NCI-H510A (cell line): ENCODE results near the gene OGN.

Experiments used
- DNase-seq: peaks from one replicate; lab custom pipeline; 2025; lab: John Stamatoyannopoulos, UW

Gene OGN

DNA sequence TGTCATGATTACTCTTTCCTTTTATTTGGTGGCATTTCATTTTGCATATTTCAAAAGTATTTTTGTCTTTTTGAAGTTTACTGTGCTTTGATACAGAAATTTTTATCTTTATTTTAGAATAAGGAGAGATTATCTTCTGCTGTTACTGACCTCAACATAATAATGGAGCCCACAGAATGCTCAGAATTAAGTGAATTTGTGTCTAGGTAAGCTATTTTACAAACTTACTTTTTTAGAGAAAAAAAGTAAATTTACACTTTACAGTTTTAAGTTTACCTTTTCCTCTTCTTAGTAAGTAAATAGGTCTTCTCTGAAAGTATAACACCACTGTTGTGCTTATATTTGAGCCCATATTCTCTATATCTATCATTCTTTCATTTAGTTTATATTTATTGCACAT lies 58.8 kb downstream of the OGN start:
- DNase-seq: no peak

DNA sequence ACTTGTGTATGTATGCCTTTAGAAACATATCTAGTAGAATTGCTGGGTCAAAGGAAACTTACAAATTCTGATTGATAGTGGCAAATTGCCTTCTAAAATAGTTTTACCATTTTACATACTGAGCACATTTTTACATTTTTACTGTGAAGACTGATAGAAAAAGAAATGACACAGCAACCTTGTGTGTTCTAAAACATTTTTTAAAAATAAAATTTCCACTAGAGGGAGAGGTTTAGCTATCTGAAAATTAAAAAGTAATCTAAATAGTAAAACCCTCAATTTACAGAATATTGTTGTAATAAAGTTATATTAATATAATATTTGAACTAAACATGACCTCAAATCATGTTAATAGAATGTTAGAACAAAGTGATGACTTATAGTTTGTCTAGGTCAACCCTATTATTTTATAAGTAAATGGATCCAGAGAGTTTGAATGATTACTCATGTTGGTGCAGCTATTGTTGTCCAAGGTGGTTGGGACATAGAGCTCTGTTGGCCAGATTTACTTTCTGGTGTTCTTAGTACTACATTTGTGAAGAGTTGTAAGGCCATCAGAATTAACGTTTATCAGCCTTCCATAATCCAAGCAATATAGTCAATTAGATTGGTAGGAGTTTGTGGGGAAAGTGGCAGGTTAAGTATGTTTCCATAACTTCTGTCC lies 61.4 kb downstream of the OGN start:
- no peak for DNase-seq

DNA sequence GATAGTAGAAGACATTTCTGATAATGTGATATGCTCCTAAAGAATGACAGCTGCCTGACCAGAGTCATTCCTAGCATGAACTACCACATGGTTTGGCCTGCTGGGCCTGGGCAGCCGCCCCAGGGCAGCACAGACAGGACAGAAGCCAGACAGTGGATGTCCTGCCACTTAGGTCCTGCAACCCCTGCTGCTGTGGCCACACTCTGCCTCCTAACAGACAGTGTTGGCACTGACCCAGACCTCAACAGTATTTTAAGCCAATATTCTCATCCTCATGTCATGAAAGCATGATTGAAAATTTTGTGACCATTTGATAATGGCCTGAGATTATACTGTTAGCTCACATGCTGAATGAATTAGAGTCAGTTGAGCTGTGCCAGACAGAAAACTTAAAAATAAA lies 62.8 kb downstream of the OGN start:
- DNase-seq: no peak

DNA sequence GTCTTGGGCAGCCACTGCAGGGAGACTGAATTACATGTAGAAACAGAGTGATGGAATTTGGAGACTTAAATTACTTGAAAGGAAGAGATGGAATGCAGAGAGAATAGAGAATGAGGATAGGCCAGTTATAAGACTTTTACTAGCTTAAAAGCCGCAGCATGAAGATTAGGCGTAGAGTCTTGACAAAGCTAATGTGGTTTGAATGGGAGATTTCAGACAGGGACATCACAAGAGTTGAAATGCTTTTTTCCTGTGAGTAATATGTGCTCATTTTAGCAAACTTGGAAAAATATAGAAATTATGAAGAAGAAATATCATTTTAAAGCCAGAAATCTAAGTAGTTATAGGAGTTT lies 71.1 kb downstream of the OGN start:
- no peak for DNase-seq
